HepG2 (cell line): ENCODE data around the gene FBXO44.

Experiments used
- JUND ChIP-seq: sonication (generic); formaldehyde crosslinking; IDR thresholded peaks from 2 replicates; pipeline ENCODE4 v1.8.0; 2022; ENCODE audit warnings: mild to moderate bottlenecking, missing genetic modification reagents
- SMAD1 ChIP-seq: sonication (generic); formaldehyde crosslinking; IDR thresholded peaks from 2 replicates; pipeline ENCODE4 v1.4.0; 2020; ENCODE audit warnings: missing genetic modification reagents, low read depth, mild to moderate bottlenecking, borderline replicate concordance
- ZBTB49 ChIP-seq: sonication (generic); formaldehyde crosslinking; IDR thresholded peaks from 2 replicates; pipeline ENCODE4 v1.4.0; 2020; ENCODE audit warnings: missing genetic modification reagents, borderline replicate concordance

- TF ChIP-seq SMAD1 (no peak), ZBTB49 (CRISPR knock-in tag) (no peak), JUND (CRISPR knock-in tag) (no peak)
Observed at GRCh38 chr1:11697893-11698210, 43.2 kb downstream of the FBXO44 start.
